OCI-M1 (cell line): ENCODE results near the gene ENTPD8.
"Not testable (repeated sequence)": the region's sequence is repeated elsewhere in the genome, so short reads cannot be mapped to it uniquely, and the experiment has no call there.

ENCODE experiments used
- DNase-seq: peaks from one replicate; lab custom pipeline; 2025; lab: John Stamatoyannopoulos, UW

ENTPD8 gene

DNA sequence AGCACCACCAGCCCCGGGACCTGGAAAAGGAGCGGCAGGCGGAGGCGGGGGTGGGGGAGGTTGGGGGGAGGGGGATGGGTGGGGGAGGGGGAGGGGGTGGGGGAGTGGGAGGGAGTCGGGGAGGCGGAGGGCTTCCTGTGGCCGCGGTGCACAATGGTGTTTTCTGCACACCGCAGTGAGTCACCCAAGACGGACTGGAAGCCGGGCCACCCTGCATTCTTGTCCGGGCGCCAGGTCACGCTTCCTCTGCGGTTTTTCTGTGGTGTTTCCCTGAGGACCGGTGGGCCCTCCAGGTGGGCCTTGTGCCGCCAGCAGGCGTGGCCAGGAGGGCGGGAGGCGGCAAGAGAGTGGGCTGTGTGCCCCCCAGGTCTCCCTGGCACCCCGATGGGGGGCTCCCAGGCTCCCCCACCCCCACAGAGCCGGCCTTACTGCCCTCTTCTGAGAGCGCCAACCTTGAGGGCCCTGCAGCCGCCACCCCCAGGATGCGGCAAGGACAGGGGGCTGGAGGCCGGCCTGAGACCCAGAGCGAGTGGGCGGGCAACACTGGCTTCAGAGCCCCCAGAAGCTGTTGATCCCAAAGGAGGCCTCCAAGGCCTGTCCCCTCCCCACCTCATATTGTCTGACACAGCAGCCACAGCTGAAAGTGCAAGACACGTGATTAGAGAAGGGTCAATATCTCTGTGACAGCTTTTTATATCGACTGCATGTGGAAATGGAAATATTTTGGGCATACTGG is 29.3 kb downstream of the ENTPD8 start:
- DNase-seq: no peak

DNA sequence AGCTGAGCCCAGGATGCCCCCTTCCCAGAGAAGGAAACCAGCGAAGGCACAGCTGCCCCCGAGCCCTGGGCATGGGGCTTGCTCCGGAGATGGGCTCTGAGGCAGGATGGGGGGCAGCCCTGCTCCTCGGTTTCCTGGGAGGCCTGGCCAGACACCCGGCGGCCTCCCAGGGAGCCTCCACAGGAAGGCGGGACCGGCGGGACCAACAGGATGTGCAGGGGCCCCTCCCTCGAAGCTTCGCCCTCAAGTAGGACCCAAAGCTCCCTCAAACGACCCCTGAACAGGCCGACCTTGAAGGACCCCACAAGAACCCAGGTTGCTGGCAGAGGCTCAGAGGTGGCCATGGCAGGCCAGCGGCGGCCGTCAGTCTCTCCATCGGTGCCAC is 29.9 kb downstream of the ENTPD8 start:
- DNase-seq: no peak

- DNase-seq: no peak
These were observed 30.3 kb downstream of the ENTPD8 start for GRCh38 chr9:137410891-137411249.

DNA sequence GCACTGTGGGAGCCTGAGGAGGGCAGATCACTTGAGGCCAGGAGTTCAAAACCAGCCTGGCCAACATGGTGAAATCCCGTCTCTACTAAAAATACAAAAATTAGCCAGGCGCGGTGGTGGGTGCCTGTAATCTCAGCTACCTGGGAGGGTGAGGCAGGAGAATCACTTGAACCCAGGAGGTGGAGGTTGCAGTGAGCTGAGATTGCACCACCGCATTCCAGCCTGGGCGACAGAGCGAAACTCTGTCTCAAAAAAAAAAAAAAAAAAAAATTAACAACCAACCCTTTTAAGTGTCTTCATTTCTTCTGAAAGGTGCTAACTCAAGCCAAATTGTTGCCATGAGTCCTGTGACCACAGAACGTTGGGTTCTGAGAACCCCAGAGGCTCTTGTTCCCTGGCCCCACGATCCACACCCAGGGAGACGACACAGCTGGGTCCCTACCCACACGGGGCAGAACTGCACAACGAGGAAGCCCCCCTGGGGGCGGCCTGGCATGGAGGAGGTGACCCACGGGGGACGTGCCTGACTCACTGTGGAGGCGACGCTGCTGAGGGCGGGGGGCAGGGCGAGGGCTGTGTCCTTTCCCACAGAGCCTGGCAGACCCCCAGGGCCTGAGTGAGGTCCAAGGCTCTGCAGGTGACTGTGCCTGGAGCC is 30.8 kb downstream of the ENTPD8 start:
- DNase-seq: not testable (repeated sequence)

DNA sequence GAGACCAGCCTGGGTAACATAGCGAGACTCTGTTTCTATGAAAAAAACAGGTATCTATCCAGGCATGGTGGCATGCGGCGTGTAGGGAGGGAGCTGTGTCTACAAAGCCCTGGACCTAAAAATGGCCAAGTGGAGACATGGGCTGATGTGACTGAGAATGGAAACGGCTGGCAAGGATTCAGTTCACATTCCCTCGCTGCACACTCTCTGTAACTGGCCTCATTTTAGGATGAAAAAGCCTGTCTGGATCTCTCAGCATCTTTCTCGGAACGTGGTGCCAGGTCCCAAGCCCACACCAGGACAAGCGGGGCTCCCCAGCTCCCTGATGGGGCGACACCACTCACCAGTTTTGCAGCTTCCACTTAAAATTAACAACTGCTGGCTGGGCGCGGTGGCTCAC is 31.6 kb downstream of the ENTPD8 start:
- DNase-seq: no peak

DNA sequence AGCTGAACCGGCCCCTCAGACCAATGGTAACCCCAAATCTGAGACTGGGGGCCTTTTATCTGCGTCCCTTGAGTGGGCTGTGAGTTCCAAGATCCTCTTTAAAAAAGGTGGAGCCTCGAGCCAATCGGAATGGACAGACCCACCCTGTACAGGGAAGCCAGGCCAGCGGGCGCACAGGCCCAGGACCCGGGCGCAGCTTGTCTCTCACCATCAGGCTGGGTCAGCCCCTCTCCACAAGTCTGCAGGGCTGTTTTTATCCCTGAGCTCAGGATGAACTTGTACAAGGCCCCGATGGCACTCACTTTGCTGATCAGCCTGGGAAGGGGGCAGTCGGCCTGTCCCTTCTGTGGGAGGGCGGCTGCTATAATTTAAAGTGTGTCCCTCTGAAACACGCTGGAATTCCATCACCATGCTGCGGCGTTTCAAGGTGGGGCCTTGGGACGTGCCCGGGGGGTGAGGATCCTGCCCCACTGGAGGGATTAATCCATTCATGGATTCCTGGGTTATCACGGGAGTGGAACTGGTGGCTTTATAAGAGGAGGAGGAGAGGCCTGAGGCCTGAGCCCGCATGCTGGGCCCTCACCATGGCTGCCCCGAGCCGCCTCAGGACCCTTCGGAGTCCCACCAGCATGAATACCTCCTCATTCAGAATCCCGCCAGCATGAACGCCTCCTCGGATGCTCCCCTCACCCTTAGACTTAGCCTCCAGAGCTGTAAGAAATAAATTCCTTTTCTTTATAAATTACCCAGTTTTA is 32.3 kb downstream of the ENTPD8 start:
- no peak for DNase-seq

DNA sequence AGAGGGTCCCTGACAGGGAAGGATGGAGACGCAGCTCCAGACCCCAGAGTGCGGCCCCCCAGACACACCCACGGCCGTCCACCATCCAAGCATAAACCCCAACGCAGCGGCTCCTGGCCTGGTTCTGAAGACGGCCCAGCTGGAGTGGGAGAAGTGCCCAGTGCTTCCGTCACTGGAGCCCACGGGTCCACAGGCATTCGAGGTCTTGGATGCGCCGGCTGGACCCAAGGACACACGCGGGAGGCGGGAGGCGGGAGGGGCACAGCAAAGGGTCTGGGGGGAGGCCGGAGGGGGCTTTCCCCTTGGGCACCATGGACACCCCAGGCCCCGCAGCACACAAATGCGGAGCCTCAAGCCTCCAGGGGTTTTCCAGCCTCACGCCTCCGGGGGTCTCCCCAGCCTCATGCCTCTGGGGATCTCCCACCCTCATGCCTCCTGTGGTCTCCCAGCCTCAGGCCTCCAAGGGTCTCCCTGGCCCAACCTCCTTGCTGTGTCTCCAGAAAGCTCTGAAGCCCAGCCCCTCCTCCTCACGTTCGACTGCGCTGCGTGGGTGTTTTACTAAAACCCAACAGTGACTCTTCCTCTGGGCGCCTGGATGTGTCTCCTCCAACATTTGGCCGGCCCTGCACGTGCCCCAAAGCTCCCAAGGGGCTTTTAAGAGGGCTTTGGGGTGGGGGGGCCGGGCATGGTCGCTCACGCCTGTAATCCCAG is 33.4 kb downstream of the ENTPD8 start:
- DNase-seq: no peak

GRCh38 chr9:137406876-137407589 is 34.1 kb downstream of the ENTPD8 start:
- DNase-seq: peak; percentile 22

- no peak for DNase-seq
These were observed 34.9 kb downstream of the ENTPD8 start for GRCh38 chr9:137406085-137406760.

DNA sequence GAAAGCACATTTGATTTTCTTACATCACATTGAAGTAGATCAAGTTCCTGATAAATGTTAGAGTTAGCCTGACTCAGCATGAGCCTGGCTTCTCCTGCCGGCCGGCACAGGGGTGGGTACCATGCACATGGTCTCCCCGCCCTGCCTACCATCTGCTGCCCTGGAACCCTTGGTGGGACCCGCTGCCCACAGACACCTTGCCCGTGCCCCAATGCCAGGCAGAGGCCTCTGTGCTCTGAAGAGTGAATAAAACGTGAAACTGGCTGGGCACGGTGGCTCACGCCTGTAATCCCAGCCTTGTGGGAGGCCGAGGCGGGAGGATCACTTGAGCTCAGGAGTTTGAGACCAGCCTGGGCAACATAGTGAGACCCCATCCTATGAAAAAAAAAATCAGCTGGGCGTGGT is 35.5 kb downstream of the ENTPD8 start:
- DNase-seq: peak; percentile 25

DNA sequence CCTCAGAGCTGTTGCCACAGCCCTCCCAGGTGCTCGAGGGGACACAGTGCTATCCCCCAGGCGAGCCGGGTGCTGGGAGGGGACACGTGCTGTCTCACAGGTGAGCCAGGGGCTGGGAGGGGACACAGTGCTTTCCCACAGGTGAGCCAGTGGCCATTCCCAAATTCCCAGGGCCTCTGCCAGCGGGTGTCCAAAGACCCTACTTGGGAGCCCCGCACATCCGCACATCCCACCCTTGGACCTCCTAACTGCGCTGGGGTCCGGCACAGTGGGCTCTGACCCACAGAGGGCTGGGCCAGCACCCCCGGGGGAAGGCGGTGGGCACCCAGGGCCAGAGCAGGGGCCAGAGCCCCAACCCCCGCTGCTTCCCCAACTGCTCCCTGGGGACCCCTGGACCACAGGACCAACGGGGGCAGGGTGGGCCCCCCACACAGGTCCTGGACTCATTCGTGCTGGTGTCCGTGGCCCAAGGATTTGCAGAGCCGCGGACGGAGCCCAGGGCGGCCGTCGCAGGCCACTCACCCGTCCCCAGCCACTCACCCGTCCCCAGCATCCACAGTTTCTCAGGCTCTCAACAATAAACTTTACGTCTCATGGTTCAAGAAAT is 36.1 kb downstream of the ENTPD8 start:
- DNase-seq: no peak

DNA sequence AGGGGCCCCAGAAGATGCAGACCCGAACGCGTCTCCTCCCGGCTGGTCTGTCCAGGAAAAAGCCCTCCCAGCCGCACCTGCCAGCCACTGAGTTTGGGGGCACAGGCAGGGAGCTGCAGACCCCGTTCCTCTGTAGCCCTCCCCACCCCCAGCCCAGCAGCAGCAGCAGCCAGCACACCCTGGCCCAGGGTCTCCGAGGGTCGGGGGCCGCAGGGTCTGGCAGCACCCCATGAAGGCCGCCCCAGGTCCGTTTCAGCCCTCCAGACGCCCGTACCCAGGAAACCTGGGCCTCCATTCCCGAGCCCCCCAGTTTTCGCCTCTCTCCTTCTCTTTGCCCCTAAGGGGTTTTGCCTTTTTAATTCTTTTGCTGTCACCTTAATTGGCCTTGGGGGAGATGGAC is 37.9 kb downstream of the ENTPD8 start:
- no peak for DNase-seq

GRCh38 chr9:137402746-137403145 is 38.4 kb downstream of the ENTPD8 start:
- DNase-seq: peak; percentile 36

DNA sequence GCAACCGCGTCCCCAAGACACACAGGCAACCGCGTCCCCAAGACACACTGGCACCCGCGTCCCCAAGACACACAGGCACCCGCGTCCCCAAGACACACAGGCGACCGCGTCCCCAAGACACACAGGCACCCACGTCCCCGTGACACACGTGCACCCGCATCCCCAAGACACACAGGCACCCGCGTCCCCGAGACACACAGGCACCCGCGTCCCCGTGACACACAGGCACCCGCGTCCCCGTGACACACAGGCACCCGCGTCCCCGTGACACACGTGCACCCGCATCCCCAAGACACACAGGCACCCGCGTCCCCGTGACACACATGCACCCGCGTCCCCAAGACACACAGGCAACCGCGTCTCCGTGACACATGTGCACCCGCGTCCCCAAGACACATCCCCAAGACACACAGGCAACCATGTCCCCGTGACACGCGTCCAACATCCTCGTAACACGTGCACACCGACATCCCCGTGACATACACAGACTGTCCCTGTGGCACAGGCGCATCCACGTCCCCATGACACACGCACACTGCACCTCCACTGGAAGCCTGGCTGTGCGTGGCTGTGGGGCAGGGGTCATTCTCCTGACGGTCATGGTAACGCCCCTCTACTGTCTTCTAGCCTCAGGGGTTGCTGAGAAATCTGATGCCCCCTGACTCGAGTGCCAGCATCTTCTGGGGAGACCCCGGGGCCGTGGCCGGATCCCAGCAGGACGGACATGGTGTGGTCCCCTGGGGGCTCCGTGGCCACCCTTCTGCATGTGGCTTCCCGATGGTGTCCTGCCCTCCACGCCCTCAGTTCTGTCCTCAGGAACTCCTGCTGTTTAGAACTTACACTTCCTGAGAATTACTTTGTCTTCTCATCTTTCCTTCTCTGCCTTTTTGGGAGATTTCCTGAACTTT is 42.3 kb downstream of the ENTPD8 start:
- DNase-seq: no peak

DNA sequence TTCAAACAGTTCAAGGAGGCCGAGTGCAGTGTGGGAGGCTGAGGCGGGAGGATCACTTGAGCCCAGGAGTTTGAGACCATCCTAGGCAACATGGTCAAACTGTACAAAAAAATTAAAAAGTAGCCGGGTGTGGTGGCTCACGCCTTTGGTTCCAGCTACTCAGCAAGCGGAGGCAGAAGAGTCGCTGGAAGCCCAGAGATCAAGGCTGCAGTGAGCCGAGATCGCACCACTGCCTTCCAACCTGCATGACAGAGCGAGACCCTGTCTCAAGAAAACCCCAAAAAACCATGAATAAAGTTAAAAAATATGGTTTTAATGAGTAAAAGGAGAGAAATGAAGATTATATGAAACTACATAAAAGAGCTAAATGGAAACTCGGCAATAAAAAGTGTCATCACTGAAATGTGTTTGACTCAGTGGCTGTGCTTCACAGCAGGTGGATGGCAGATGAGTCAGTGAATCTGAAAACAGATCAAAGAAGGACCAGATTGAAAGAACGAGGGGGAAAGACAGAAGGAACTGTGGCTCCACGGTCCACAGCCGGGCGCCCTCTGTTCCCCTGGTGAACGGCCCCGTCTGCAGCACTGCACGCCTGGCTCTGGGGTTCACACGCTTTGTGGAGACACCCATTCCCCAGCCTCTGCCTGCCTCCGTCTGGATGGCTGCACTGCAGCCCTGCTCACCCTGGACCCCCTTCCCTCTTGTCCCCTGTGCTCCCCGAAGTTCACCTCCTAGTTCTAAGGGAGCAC is 43.3 kb downstream of the ENTPD8 start:
- DNase-seq: no peak

GRCh38 chr9:137396634-137397367 is 44.4 kb downstream of the ENTPD8 start:
- DNase-seq: no peak

GRCh38 chr9:137396227-137396626 is 44.9 kb downstream of the ENTPD8 start:
- no peak for DNase-seq

GRCh38 chr9:137395666-137396010 is 45.5 kb downstream of the ENTPD8 start:
- DNase-seq: no peak
